HG03175 (cell line): ENCODE results near the gene SNED1.

Experiments used
- ATAC-seq: cut with Tn5 transposase; IDR thresholded peaks from one replicate; pipeline ENCODE4 v1.9.1; 2021; ENCODE audit warnings: mild to moderate bottlenecking, moderate library complexity; ENCODE audit not compliant: unreplicated experiment

The SNED1 gene

GRCh38 chr2:240959941-240960308 is 38.5 kb upstream of the SNED1 start:
- no peak for ATAC-seq

GRCh38 chr2:240960309-240960970 is 38.0 kb upstream of the SNED1 start:
- ATAC-seq: no peak

- no peak for ATAC-seq
Observed at GRCh38 chr2:240960971-240961876, 37.2 kb upstream of the SNED1 start.

GRCh38 chr2:240961910-240962299 is 36.5 kb upstream of the SNED1 start:
- no peak for ATAC-seq

- no peak for ATAC-seq
Observed at GRCh38 chr2:240962300-240963064, 35.9 kb upstream of the SNED1 start.

- no peak for ATAC-seq
Observed at GRCh38 chr2:240963065-240963867, 35.2 kb upstream of the SNED1 start.

GRCh38 chr2:240963868-240964703 is 34.3 kb upstream of the SNED1 start:
- ATAC-seq: no peak

- ATAC-seq: no peak
Observed at GRCh38 chr2:240964704-240965295, 33.6 kb upstream of the SNED1 start.

GRCh38 chr2:240965296-240965904 is 33.0 kb upstream of the SNED1 start:
- ATAC-seq: no peak

- ATAC-seq: no peak
Observed at GRCh38 chr2:240965905-240966456, 32.4 kb upstream of the SNED1 start.

- ATAC-seq: no peak
Observed at GRCh38 chr2:240966457-240966905, 31.9 kb upstream of the SNED1 start.

GRCh38 chr2:240966906-240967680 is 31.3 kb upstream of the SNED1 start:
- ATAC-seq: no peak

- no peak for ATAC-seq
Observed at GRCh38 chr2:240967681-240968621, 30.5 kb upstream of the SNED1 start.

- ATAC-seq: no peak
Observed at GRCh38 chr2:240968731-240969624, 29.4 kb upstream of the SNED1 start.

GRCh38 chr2:240970104-240970503 is 28.3 kb upstream of the SNED1 start:
- ATAC-seq: no peak

- no peak for ATAC-seq
Observed at GRCh38 chr2:240970816-240971215, 27.6 kb upstream of the SNED1 start.
